Astrocyte (in vitro differentiated cells and primary cell): ENCODE data around the gene ABCA4. TPM values are rescaled to one million over a fixed set of nuclear protein-coding genes. Genes with fewer than 3 reads are reported as not detected.

Source experiments
- DNase-seq: peaks from one replicate; pipeline ENCODE4 v3.0.0-alpha.2; 2010; ENCODE audit warnings: low read depth
- FAIRE-seq: peaks from 2 replicates; lab custom pipeline; 2011; peaks lifted over from hg19 to GRCh38; lab: Jason Lieb, UNC
- H2AFZ ChIP-seq: 2 replicates; pipeline ENCODE4 v1.6.0; 2012; ENCODE audit warnings: low read depth, low read length, inconsistent platforms
- H3K27ac ChIP-seq: 2 replicates; pipeline ENCODE4 v1.5.1; 2011; ENCODE audit warnings: low read depth, low read length, inconsistent platforms
- H3K27me3 ChIP-seq: 2 replicates; pipeline ENCODE4 v1.6.0; 2011; ENCODE audit warnings: low read length, inconsistent platforms; ENCODE audit not compliant: insufficient read depth
- H3K36me3 ChIP-seq: 2 replicates; pipeline ENCODE4 v1.5.1; 2011; ENCODE audit warnings: low read length, inconsistent platforms; ENCODE audit not compliant: insufficient read depth
- H3K4me1 ChIP-seq: 2 replicates; pipeline ENCODE4 v1.5.1; 2011; ENCODE audit warnings: low read length, inconsistent platforms; ENCODE audit not compliant: insufficient read depth
- H3K4me2 ChIP-seq: 2 replicates; pipeline ENCODE4 v1.6.0; 2012; ENCODE audit warnings: low read length, inconsistent platforms
- H3K4me3 ChIP-seq: 2 replicates; pipeline ENCODE4 v1.5.1; 2011; ENCODE audit warnings: low read depth, mild to moderate bottlenecking, low read length, inconsistent platforms; ENCODE audit not compliant: insufficient read depth
- H3K79me2 ChIP-seq: 2 replicates; pipeline ENCODE4 v1.6.0; 2012; ENCODE audit warnings: mild to moderate bottlenecking, low read length, inconsistent platforms; ENCODE audit not compliant: insufficient read depth
- H3K9ac ChIP-seq: 2 replicates; pipeline ENCODE4 v1.6.0; 2012; ENCODE audit warnings: mild to moderate bottlenecking, low read length, inconsistent platforms
- H3K9me3 ChIP-seq: 2 replicates; pipeline ENCODE4 v1.5.1; 2012; ENCODE audit warnings: low read depth, mild to moderate bottlenecking, low read length, inconsistent platforms; ENCODE audit not compliant: insufficient read depth
- H4K20me1 ChIP-seq: 2 replicates; pipeline ENCODE4 v1.6.0; 2012; ENCODE audit warnings: low read length, inconsistent platforms; ENCODE audit not compliant: insufficient read depth
- H3K27ac Mint-ChIP-seq: one replicate; pipeline ENCODE4 v1.8.0; 2021; ENCODE audit warnings: mild to moderate bottlenecking, mixed read lengths; ENCODE audit not compliant: unreplicated experiment
- H3K27me3 Mint-ChIP-seq: one replicate; pipeline ENCODE4 v1.8.0; 2021; ENCODE audit warnings: low read depth, mixed read lengths; ENCODE audit not compliant: unreplicated experiment
- H3K36me3 Mint-ChIP-seq: one replicate; pipeline ENCODE4 v1.8.0; 2021; ENCODE audit warnings: low read depth, mixed read lengths; ENCODE audit not compliant: unreplicated experiment
- H3K4me1 Mint-ChIP-seq: one replicate; pipeline ENCODE4 v1.8.0; 2021; ENCODE audit warnings: low read depth, mixed read lengths; ENCODE audit not compliant: unreplicated experiment
- H3K4me3 Mint-ChIP-seq: one replicate; pipeline ENCODE4 v1.8.0; 2021; ENCODE audit warnings: mild to moderate bottlenecking, moderate library complexity, mixed read lengths; ENCODE audit not compliant: unreplicated experiment
- H3K9me3 Mint-ChIP-seq: one replicate; pipeline ENCODE4 v1.8.0; 2021; ENCODE audit warnings: mild to moderate bottlenecking, mixed read lengths; ENCODE audit not compliant: unreplicated experiment
- CTCF ChIP-seq: IDR thresholded peaks from 2 replicates; pipeline ENCODE4 v1.5.1; 2011; ENCODE audit warnings: low read depth, mild to moderate bottlenecking, inconsistent platforms, low read length, moderate library complexity; ENCODE audit not compliant: insufficient read depth
- EZH2 ChIP-seq: IDR thresholded peaks from 2 replicates; pipeline ENCODE4 v1.6.1; 2012; ENCODE audit warnings: mild to moderate bottlenecking, low read length, inconsistent platforms; ENCODE audit not compliant: insufficient read depth
- total RNA-seq: library from RNA; stranded (reverse); gene quantifications from 2 replicates; pipeline ENCODE4 v1.2.1, GENCODE V29; 2021

ABCA4 gene
- total RNA-seq, 1 donor from 2014 or later: 0.20 TPM

GRCh38 chr1:94011709-94012595, 109.0 kb downstream of the ABCA4 start:
- Mint-ChIP-seq H3K9me3 (peaks cover 5% of the 10 kb centered on the region), H3K36me3 (peaks cover 3% of the 10 kb centered on the region), H3K4me3 (no peak overlapping the region), H3K27ac (peak overlapping the region; percentile 23), H3K4me1 (peaks cover 19% of the 10 kb centered on the region), H3K27me3 (peaks cover 31% of the 10 kb centered on the region)
- no peaks in the 10 kb centered on the region for H3K27me3 ChIP-seq
- H3K9ac ChIP-seq: no peak overlapping the region
- H3K4me2 ChIP-seq: no peak overlapping the region
- H3K4me1 ChIP-seq: peaks cover 4% of the 10 kb centered on the region
- no peak overlapping the region for H3K4me3 ChIP-seq
- TF ChIP-seq CTCF (no peak), EZH2 (no peak)
- no peak for FAIRE-seq
- H4K20me1 ChIP-seq: no peaks in the 10 kb centered on the region
- H3K9me3 ChIP-seq: no peaks in the 10 kb centered on the region
- no peak overlapping the region for H2AFZ ChIP-seq
- peak; percentile 35 for DNase-seq
- no peaks in the 10 kb centered on the region for H3K36me3 ChIP-seq
- H3K79me2 ChIP-seq: no peaks in the 10 kb centered on the region
- no peak overlapping the region for H3K27ac ChIP-seq

- H3K9me3 ChIP-seq: no peaks in the 10 kb centered on the region
- no peaks in the 10 kb centered on the region for H3K79me2 ChIP-seq
- TF ChIP-seq EZH2 (no peak), CTCF (no peak)
- Mint-ChIP-seq H3K27ac (peak overlapping the region; percentile 75), H3K4me3 (no peak overlapping the region), H3K9me3 (peaks cover 5% of the 10 kb centered on the region), H3K36me3 (peaks cover 3% of the 10 kb centered on the region), H3K4me1 (peaks cover 19% of the 10 kb centered on the region), H3K27me3 (peaks cover 28% of the 10 kb centered on the region)
- no peaks in the 10 kb centered on the region for H3K36me3 ChIP-seq
- H3K9ac ChIP-seq: no peak overlapping the region
- H3K4me2 ChIP-seq: no peak overlapping the region
- FAIRE-seq (no peak), DNase-seq (no peak)
- H2AFZ ChIP-seq: no peak overlapping the region
- no peaks in the 10 kb centered on the region for H3K27me3 ChIP-seq
- no peak overlapping the region for H3K27ac ChIP-seq
- no peaks in the 10 kb centered on the region for H4K20me1 ChIP-seq
- peaks cover 4% of the 10 kb centered on the region for H3K4me1 ChIP-seq
- no peak overlapping the region for H3K4me3 ChIP-seq
Measured at GRCh38 chr1:94011129-94011528, 109.8 kb downstream of the ABCA4 start.

GRCh38 chr1:94009304-94009703, 111.6 kb downstream of the ABCA4 start:
- H3K9me3 Mint-ChIP-seq: peaks cover 5% of the 10 kb centered on the region
- Histone ChIP-seq H2AFZ (no peak overlapping the region), H3K36me3 (no peaks in the 10 kb centered on the region), H3K4me3 (no peak overlapping the region), H3K4me2 (no peak overlapping the region), H3K79me2 (no peaks in the 10 kb centered on the region), H3K9me3 (no peaks in the 10 kb centered on the region), H3K9ac (no peak overlapping the region), H3K27me3 (no peaks in the 10 kb centered on the region), H3K4me1 (peaks cover 4% of the 10 kb centered on the region), H3K27ac (no peak overlapping the region), H4K20me1 (no peaks in the 10 kb centered on the region)
- no peak for TF ChIP-seq CTCF
- TF ChIP-seq EZH2: no peak
- no peak for FAIRE-seq
- no peak for DNase-seq
- H3K27ac Mint-ChIP-seq: no peak overlapping the region
- H3K4me3 Mint-ChIP-seq: no peak overlapping the region
- H3K27me3 Mint-ChIP-seq: peaks cover 26% of the 10 kb centered on the region
- peaks cover 15% of the 10 kb centered on the region for H3K4me1 Mint-ChIP-seq
- H3K36me3 Mint-ChIP-seq: peaks cover 3% of the 10 kb centered on the region
